Calu3 (cell line): ENCODE data around the gene WSCD2. TPM values are rescaled to one million over a fixed set of nuclear protein-coding genes. Genes with fewer than 3 reads are reported as not detected.

Source experiments
- BruUV-seq: library from RNA; stranded (reverse); fragments of 400-500 nt; replicated peaks from 2 replicates; lab custom pipeline; 2021; lab: Mats Ljungman, UMichigan
- CTCF ChIA-PET: fragments of 300-600 bp; sonication (Branson Sonifier 250); formaldehyde crosslinking; loops from one replicate; lab custom pipeline; 2022; ENCODE audit warnings: antibody characterized with exemption; lab: Charles Lee
- DNase-seq: peaks from one replicate; pipeline ENCODE4 v3.0.0; 2022
- H3K27ac Mint-ChIP-seq: one replicate; pipeline ENCODE4 v1.8.0; 2022; ENCODE audit warnings: mixed read lengths; ENCODE audit not compliant: unreplicated experiment
- H3K27me3 Mint-ChIP-seq: one replicate; pipeline ENCODE4 v1.8.0; 2022; ENCODE audit warnings: mixed read lengths; ENCODE audit not compliant: unreplicated experiment
- H3K36me3 Mint-ChIP-seq: one replicate; pipeline ENCODE4 v1.8.0; 2022; ENCODE audit warnings: mild to moderate bottlenecking, moderate library complexity, mixed read lengths; ENCODE audit not compliant: insufficient read depth, unreplicated experiment
- H3K4me1 Mint-ChIP-seq: one replicate; pipeline ENCODE4 v1.8.0; 2022; ENCODE audit warnings: mild to moderate bottlenecking, low read depth, mixed read lengths; ENCODE audit not compliant: unreplicated experiment
- H3K4me3 Mint-ChIP-seq: one replicate; pipeline ENCODE4 v1.8.0; 2022; ENCODE audit warnings: mild to moderate bottlenecking, low read depth, moderate library complexity, mixed read lengths; ENCODE audit not compliant: unreplicated experiment
- H3K9me3 Mint-ChIP-seq: one replicate; pipeline ENCODE4 v1.8.0; 2022; ENCODE audit warnings: low read depth, mixed read lengths; ENCODE audit not compliant: unreplicated experiment
- intact Hi-C: fragments of 100-400 bp; cut with micrococcal nuclease; formaldehyde crosslinking; loops from one replicate; pipeline ENCODE4 v1.10.0; 2022; ENCODE audit not compliant: unreplicated experiment
- total RNA-seq: library from RNA; stranded (reverse); gene quantifications from 2 replicates; pipeline ENCODE4 v1.2.3, GENCODE V29; 2022
- TF ChIP-seq, protein P1 (sequence below): fragments of 200-600 bp; IDR thresholded peaks from one replicate; pipeline ENCODE4 v1.8.0; 2022; ENCODE audit warnings: antibody characterized with exemption; ENCODE audit not compliant: unreplicated experiment

Gene WSCD2
- total RNA-seq, 1 experiment from 2014 or later, result not detected

DNA sequence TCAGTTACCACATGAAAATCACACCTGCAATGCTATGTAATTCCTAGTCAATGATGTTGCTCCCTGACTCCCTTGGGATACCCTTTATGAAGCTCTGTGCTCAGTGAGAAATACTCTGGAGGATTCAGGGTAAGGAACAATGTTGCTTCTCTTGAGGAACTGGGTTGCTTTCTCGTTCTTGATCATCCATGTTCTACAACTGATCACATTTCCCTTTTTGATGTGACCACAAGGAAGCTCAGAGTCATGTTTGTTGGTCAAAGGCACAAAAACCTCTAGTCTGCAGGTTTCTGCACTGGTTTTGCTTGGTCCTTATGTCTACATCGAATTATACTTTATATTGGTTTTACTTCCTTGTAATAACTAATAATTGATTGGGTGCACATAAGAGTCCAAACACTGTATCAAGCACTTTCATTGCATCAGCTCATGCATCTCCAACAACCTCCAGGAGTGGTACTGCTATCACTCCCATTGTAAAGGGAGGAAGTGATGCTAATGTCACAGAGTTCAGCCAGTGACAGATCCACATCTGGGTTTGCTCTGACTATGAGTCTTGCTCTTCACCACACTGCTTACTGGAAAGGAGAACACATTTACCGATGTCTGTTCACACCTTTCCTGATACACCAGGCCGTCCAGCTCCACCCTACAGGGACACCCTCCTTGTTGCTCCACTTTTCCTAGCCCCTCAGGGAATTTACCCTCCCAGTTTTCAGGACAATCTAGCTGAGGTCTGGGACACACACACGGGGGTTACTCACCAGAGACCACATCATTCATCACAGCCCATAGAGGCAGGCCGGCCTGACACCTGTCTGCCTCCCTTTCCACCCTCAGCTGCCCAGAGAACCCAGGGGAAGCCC lies 169.0 kb downstream of the WSCD2 start:
- H3K36me3 Mint-ChIP-seq, result peaks cover 12% of the 10 kb centered on the region
- CTCF ChIA-PET, result no interaction called here
- no peaks in the 10 kb centered on the region for H3K27me3 Mint-ChIP-seq
- no peak overlapping the region for H3K4me3 Mint-ChIP-seq
- no peaks in the 10 kb centered on the region for H3K9me3 Mint-ChIP-seq
- H3K4me1 Mint-ChIP-seq, result peaks cover 45% of the 10 kb centered on the region
- intact Hi-C loops, result no loop called here
- DNase-seq, result no peak
- H3K27ac Mint-ChIP-seq, result peak overlapping the region; percentile 60
- TF ChIP-seq, protein P1, sequence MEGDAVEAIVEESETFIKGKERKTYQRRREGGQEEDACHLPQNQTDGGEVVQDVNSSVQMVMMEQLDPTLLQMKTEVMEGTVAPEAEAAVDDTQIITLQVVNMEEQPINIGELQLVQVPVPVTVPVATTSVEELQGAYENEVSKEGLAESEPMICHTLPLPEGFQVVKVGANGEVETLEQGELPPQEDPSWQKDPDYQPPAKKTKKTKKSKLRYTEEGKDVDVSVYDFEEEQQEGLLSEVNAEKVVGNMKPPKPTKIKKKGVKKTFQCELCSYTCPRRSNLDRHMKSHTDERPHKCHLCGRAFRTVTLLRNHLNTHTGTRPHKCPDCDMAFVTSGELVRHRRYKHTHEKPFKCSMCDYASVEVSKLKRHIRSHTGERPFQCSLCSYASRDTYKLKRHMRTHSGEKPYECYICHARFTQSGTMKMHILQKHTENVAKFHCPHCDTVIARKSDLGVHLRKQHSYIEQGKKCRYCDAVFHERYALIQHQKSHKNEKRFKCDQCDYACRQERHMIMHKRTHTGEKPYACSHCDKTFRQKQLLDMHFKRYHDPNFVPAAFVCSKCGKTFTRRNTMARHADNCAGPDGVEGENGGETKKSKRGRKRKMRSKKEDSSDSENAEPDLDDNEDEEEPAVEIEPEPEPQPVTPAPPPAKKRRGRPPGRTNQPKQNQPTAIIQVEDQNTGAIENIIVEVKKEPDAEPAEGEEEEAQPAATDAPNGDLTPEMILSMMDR, result no peak
- BruUV-seq, result no TSS peak

DNA sequence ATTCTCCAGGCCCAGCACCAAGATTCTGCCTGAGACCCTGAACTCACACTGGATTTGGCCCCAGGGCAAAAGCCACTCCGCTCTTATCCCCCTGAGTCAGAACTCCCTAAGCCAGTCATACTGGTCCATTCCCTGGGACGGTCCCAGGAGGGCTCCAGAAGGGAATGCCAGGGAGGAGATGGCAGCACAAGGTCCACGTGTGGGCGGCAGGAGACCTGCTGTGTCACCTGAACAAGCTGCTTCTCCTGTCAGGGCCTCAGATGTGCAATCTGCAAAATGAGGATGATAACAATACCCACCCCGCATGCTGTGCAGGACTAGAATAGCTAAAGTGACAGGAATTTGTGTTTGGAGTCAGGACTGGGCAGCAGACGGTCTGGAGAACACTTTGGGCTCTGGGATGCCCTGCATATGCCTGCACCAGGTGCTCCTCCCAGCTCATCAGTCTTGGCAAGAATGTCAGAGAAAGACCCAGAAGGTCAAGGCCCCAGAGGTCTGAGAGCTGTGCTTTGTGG lies 169.7 kb downstream of the WSCD2 start:
- H3K4me1 Mint-ChIP-seq, result peaks cover 52% of the 10 kb centered on the region
- no peaks in the 10 kb centered on the region for H3K9me3 Mint-ChIP-seq
- peaks cover 14% of the 10 kb centered on the region for H3K36me3 Mint-ChIP-seq
- intact Hi-C loops, result no loop called here
- no TSS peak for BruUV-seq
- TF ChIP-seq, protein P1, result no peak
- H3K4me3 Mint-ChIP-seq, result no peak overlapping the region
- DNase-seq, result no peak
- no peak overlapping the region for H3K27ac Mint-ChIP-seq
- no peaks in the 10 kb centered on the region for H3K27me3 Mint-ChIP-seq
- CTCF ChIA-PET, result no interaction called here

DNA sequence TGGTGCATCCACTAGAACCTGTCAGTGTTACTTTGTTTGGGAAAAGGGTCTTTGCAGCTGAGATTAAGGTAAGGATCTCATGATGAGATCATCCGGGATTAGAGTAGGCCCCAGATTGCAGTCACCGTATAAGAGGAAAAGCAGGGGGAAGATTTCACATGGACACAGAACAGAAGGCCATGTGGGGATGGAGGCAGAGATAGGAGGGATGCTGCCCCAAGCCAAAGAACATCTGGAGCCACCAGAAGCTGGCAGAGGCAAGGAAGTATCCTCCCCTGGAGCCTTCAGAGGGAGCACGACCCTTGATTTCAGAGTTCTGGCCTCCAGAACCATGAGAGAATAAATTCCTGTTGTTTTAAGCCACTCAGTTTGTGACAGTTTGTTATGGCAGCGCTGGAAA lies 170.4 kb downstream of the WSCD2 start:
- BruUV-seq, result no TSS peak
- H3K4me3 Mint-ChIP-seq, result no peak overlapping the region
- CTCF ChIA-PET, result no interaction called here

More for the DNA sequence above, 170.4 kb downstream of the WSCD2 start:
- TF ChIP-seq, protein P1, result no peak
- H3K9me3 Mint-ChIP-seq, result no peaks in the 10 kb centered on the region
- peaks cover 59% of the 10 kb centered on the region for H3K4me1 Mint-ChIP-seq
- no peaks in the 10 kb centered on the region for H3K27me3 Mint-ChIP-seq
- no peak for DNase-seq
- no peak overlapping the region for H3K27ac Mint-ChIP-seq
- intact Hi-C loops, result no loop called here
- peaks cover 14% of the 10 kb centered on the region for H3K36me3 Mint-ChIP-seq

Other genes with a start within 250 kb of the WSCD2 start
- gene CMKLR1, start 210.0 kb downstream of the WSCD2 start, total RNA-seq, result not detected in 2 replicates